ENCODE results near the gene NCAN.

GRCh38 chr19:19269952-19270694, 58.4 kb downstream of the NCAN start:
- TF ChIP-seq CTCF (conservative IDR thresholded peaks at IDR 0.05; ENCODE audit: low read length), result no peak
- TF ChIP-seq EZH2phosphoT487 (IDR thresholded peaks at IDR 0.05; ENCODE audit: borderline replicate concordance), result no peak
